OCI-LY3 (cell line): Measurements from ENCODE around the gene USP20.

ENCODE experiments used
- CTCF ChIP-seq: fragments of 200-600, 300-600 bp; sonication (generic); IDR thresholded peaks from 2 replicates; pipeline ENCODE4 v1.5.1; 2014; ENCODE audit warnings: antibody characterized with exemption, low read length, low read depth
- EZH2phosphoT487 ChIP-seq: fragments of 200-600 bp; shearing (Covaris generic); IDR thresholded peaks from 2 replicates; pipeline ENCODE4 v1.6.1; 2018; ENCODE audit warnings: antibody characterized with exemption, mixed run types, low read depth

GRCh38 chr9:129876815-129877214 is 41.6 kb downstream of the USP20 start:
- TF ChIP-seq CTCF (no peak), EZH2phosphoT487 (no peak)
